GM19023 (cell line): ENCODE results near the gene POMT1.

Experiments used
- ATAC-seq: cut with Tn5 transposase; IDR thresholded peaks from one replicate; pipeline ENCODE4 v1.9.1; 2021; ENCODE audit warnings: mild to moderate bottlenecking, moderate library complexity; ENCODE audit not compliant: unreplicated experiment

POMT1 gene

GRCh38 chr9:131476777-131477345 lies 25.9 kb upstream of the POMT1 start:
- no peak for ATAC-seq

- ATAC-seq, result no peak
Measured at GRCh38 chr9:131477367-131477766, 25.4 kb upstream of the POMT1 start.

- ATAC-seq, result no peak
Measured at GRCh38 chr9:131477816-131478419, 24.8 kb upstream of the POMT1 start.

- ATAC-seq, result no peak
Measured at GRCh38 chr9:131478421-131478868, 24.3 kb upstream of the POMT1 start.

GRCh38 chr9:131478911-131479310 lies 23.8 kb upstream of the POMT1 start:
- ATAC-seq, result no peak

GRCh38 chr9:131480258-131480657 lies 22.5 kb upstream of the POMT1 start:
- ATAC-seq, result no peak

GRCh38 chr9:131481441-131482342 lies 21.0 kb upstream of the POMT1 start:
- no peak for ATAC-seq

- no peak for ATAC-seq
Measured at GRCh38 chr9:131482343-131483006, 20.2 kb upstream of the POMT1 start.

GRCh38 chr9:131483319-131484050 lies 19.2 kb upstream of the POMT1 start:
- no peak for ATAC-seq

GRCh38 chr9:131484051-131484445 lies 18.7 kb upstream of the POMT1 start:
- ATAC-seq, result no peak

GRCh38 chr9:131484560-131485185 lies 18.0 kb upstream of the POMT1 start:
- no peak for ATAC-seq

- no peak for ATAC-seq
Measured at GRCh38 chr9:131485206-131485605, 17.5 kb upstream of the POMT1 start.

- no peak for ATAC-seq
Measured at GRCh38 chr9:131485728-131486422, 16.8 kb upstream of the POMT1 start.

- ATAC-seq, result no peak
Measured at GRCh38 chr9:131487001-131487400, 15.7 kb upstream of the POMT1 start.

- ATAC-seq, result no peak
Measured at GRCh38 chr9:131487621-131488031, 15.1 kb upstream of the POMT1 start.

GRCh38 chr9:131490514-131490913 lies 12.2 kb upstream of the POMT1 start:
- no peak for ATAC-seq

- ATAC-seq, result no peak
Measured at GRCh38 chr9:131491001-131491710, 11.6 kb upstream of the POMT1 start.

GRCh38 chr9:131492070-131492469 lies 10.6 kb upstream of the POMT1 start:
- ATAC-seq, result no peak

GRCh38 chr9:131494296-131494870 lies 8.3 kb upstream of the POMT1 start:
- ATAC-seq, result no peak
